Panc1 (cell line): ENCODE results near the gene SEZ6L. TPM values are rescaled to one million over a fixed set of nuclear protein-coding genes. Genes with fewer than 3 reads are reported as not detected.

ENCODE experiments used
- ATAC-seq: fragments of 200-7000 bp; cut with Tn5 transposase; 2 replicates; pipeline ENCODE4 v1.9.1; 2020; ENCODE audit warnings: mild to moderate bottlenecking, moderate library complexity
- BruUV-seq: library from RNA; stranded (reverse); fragments of 400-500 nt; replicated peaks from 2 replicates; lab custom pipeline; 2021; lab: Mats Ljungman, UMichigan
- CTCF ChIA-PET: fragments of 300-600 bp; sonication (Branson Sonifier 250); formaldehyde crosslinking; loops from one replicate; lab custom pipeline; 2022; ENCODE audit warnings: antibody characterized with exemption; lab: Charles Lee
- POLR2A ChIA-PET: fragments of 300-600 bp; sonication (Branson Sonifier 250); formaldehyde crosslinking; loops from one replicate; lab custom pipeline; 2022; ENCODE audit warnings: antibody characterized with exemption; lab: Charles Lee
- DNase-seq: peaks from one replicate; pipeline ENCODE4 v3.0.0-alpha.2; 2010; ENCODE audit warnings: low read depth, low spot score
- H3K27ac ChIP-seq: 2 replicates; pipeline ENCODE4 v1.5.1; 2011; ENCODE audit warnings: mild to moderate bottlenecking, low read length, inconsistent platforms
- H3K27me3 ChIP-seq: fragments of 200-500 bp; sonication (Bioruptor generic); 2 replicates; pipeline ENCODE4 v1.6.0; 2014; ENCODE audit warnings: low read length, inconsistent platforms; ENCODE audit not compliant: control insufficient read depth, insufficient read depth
- H3K36me3 ChIP-seq: fragments of 200-500 bp; sonication (Bioruptor generic); 2 replicates; pipeline ENCODE4 v1.5.1; 2014; ENCODE audit warnings: inconsistent platforms, mild to moderate bottlenecking, low read length, moderate library complexity; ENCODE audit not compliant: control insufficient read depth, insufficient read depth
- H3K4me1 ChIP-seq: 2 replicates; pipeline ENCODE4 v1.5.1; 2011; ENCODE audit warnings: inconsistent platforms, mild to moderate bottlenecking, low read length, moderate library complexity; ENCODE audit not compliant: control insufficient read depth, insufficient read depth
- H3K4me3 ChIP-seq, 2 experiments: 2 replicates each; pipeline ENCODE4 v1.5.1; 2011 to 2012; ENCODE audit warnings: low read depth in 2 of 2, low read length in 2 of 2, mild to moderate bottlenecking in 2 of 2, inconsistent platforms in 1 of 2, moderate library complexity in 1 of 2
- H3K9me3 ChIP-seq: fragments of 200-500 bp; sonication (Bioruptor generic); 2 replicates; pipeline ENCODE4 v1.5.1; 2014; ENCODE audit warnings: low read depth, mild to moderate bottlenecking, inconsistent platforms, low read length, moderate library complexity; ENCODE audit not compliant: control insufficient read depth, insufficient read depth
- CTCF ChIP-seq: fragments of 450-650 bp; IDR thresholded peaks from 2 replicates; pipeline ENCODE4 v1.5.1; 2017; ENCODE audit warnings: mild to moderate bottlenecking
- POLR2AphosphoS5 ChIP-seq: IDR thresholded peaks from 2 replicates; pipeline ENCODE4 v1.6.1; 2012; ENCODE audit warnings: mild to moderate bottlenecking, low read depth, low read length, moderate library complexity
- REST ChIP-seq, 2 experiments: IDR thresholded peaks; 2 replicates each; pipeline ENCODE4 v1.6.1; 2011 to 2012; ENCODE audit warnings: low read depth in 2 of 2, control low read depth in 1 of 2, low read length in 1 of 2, mild to moderate bottlenecking in 1 of 2, moderate library complexity in 1 of 2; ENCODE audit not compliant: insufficient read depth in 1 of 2
- SIN3A ChIP-seq: IDR thresholded peaks from 2 replicates; pipeline ENCODE4 v1.6.1; 2012; ENCODE audit warnings: low read depth, mild to moderate bottlenecking, low read length, moderate library complexity, borderline replicate concordance; ENCODE audit not compliant: insufficient read depth
- TCF7L2 ChIP-seq: IDR thresholded peaks from 2 replicates; pipeline ENCODE4 v1.6.1; 2011; ENCODE audit warnings: mild to moderate bottlenecking, low read depth, low read length, inconsistent platforms
- in situ Hi-C: cut with HindIII; loops from 2 replicates; pipeline ENCODE4 v1.10.0; 2016; ENCODE audit warnings: low sequenced_read_pairs, low pct_unique_long_range_greater_than_20kb
- intact Hi-C: fragments of 100-400 bp; cut with micrococcal nuclease; formaldehyde crosslinking; loops from one replicate; pipeline ENCODE4 v1.10.0; 2022; ENCODE audit not compliant: unreplicated experiment
- total RNA-seq: library from RNA; stranded (reverse); gene quantifications from one replicate; pipeline ENCODE4 v1.2.1, GENCODE V29; 2021; ENCODE audit not compliant: unreplicated experiment

Gene SEZ6L
- total RNA-seq, 1 experiment from 2014 or later = not detected

GRCh38 chr22:26320447-26320846 lies 151.2 kb downstream of the SEZ6L start:
- H3K4me1 ChIP-seq = no peaks in the 10 kb centered on the region
- H3K4me3 ChIP-seq = no peak overlapping the region
- no peaks in the 10 kb centered on the region for H3K9me3 ChIP-seq
- no peaks in the 10 kb centered on the region for H3K36me3 ChIP-seq
- DNase-seq (no peak), ATAC-seq (no peak)
- BruUV-seq = no TSS peak
- TF ChIP-seq POLR2AphosphoS5 = no peak
- no peak for TF ChIP-seq REST (IDR thresholded peaks at IDR 0.05; ENCODE audit: insufficient read depth in 1 of 2, low read depth in 2 of 2, low read length in 1 of 2)
- TF ChIP-seq TCF7L2 = no peak
- no peak for TF ChIP-seq SIN3A
- H3K27ac ChIP-seq = no peak overlapping the region
- intact Hi-C loops = no loop called here
- ChIA-PET CTCF (interaction anchor here (1.0 kb wide), 1 partner anchor 10 kb away, joined by 3 read pairs; no protein-coding TSS in a partner anchor), POLR2A (no interaction called here)
- in situ Hi-C loops = no loop called here
- H3K27me3 ChIP-seq = peaks cover 3% of the 10 kb centered on the region; the same call in 1 of the 2 replicates

- in situ Hi-C loops (no loop called here), intact Hi-C loops (no loop called here)
- DNase-seq (no peak), ATAC-seq (no peak)
- CTCF ChIA-PET = interaction anchor here (1.0 kb wide), 1 partner anchor 9 kb away, joined by 3 read pairs; no protein-coding TSS in a partner anchor
- Histone ChIP-seq H3K4me3 (no peak overlapping the region), H3K27me3 (peaks cover 3% of the 10 kb centered on the region; the same call in 1 of the 2 replicates), H3K9me3 (no peaks in the 10 kb centered on the region), H3K4me1 (no peaks in the 10 kb centered on the region), H3K36me3 (no peaks in the 10 kb centered on the region), H3K27ac (no peak overlapping the region)
- no TSS peak for BruUV-seq
- TF ChIP-seq REST (IDR thresholded peaks at IDR 0.05; ENCODE audit: insufficient read depth in 1 of 2, low read depth in 2 of 2, low read length in 1 of 2) (no peak), SIN3A (no peak), TCF7L2 (no peak), POLR2AphosphoS5 (no peak), CTCF (no peak)
- POLR2A ChIA-PET = no interaction called here
Observed at GRCh38 chr22:26321469-26321913, 152.2 kb downstream of the SEZ6L start.
